ENCODE data around the gene DYNC1LI1.
"Not testable (repeated sequence)": the region's sequence is repeated elsewhere in the genome, so short reads cannot be mapped to it uniquely, and the experiment has no call there.

DYNC1LI1 gene

GRCh38 chr3:32578669-32579068 is 8.0 kb upstream of the DYNC1LI1 start:
- not testable (repeated sequence) for DNase-seq

- DNase-seq, result no peak
Measured at GRCh38 chr3:32577581-32578556, 7.2 kb upstream of the DYNC1LI1 start.

GRCh38 chr3:32577174-32577573 is 6.5 kb upstream of the DYNC1LI1 start:
- DNase-seq, result no peak

GRCh38 chr3:32575451-32576113 is 4.9 kb upstream of the DYNC1LI1 start:
- DNase-seq, result no peak

- DNase-seq, result no peak
Measured at GRCh38 chr3:32571192-32571485, 481 bp upstream of the DYNC1LI1 start.

GRCh38 chr3:32569540-32570420 is 878 bp downstream of the DYNC1LI1 start:
- peak; percentile 5 for DNase-seq

DNA sequence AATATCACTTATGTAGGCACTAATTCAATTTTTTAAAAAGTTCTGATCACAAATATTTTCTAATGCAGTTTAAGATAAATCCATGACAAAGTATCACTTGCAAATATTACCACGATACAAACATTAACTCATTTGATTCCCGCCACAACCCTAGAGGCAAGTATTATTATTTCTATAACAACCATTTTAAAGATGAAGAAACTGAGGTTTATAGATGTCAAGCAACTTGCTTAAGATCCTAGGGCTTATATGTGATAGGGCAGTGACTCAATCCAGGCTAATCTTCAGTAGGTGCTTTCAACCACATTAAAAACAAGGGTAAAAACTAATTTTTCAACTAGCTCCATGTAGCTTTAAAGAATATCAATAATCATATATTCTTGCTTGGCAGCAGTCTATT is 1.7 kb downstream of the DYNC1LI1 start:
- no peak for DNase-seq

DNA sequence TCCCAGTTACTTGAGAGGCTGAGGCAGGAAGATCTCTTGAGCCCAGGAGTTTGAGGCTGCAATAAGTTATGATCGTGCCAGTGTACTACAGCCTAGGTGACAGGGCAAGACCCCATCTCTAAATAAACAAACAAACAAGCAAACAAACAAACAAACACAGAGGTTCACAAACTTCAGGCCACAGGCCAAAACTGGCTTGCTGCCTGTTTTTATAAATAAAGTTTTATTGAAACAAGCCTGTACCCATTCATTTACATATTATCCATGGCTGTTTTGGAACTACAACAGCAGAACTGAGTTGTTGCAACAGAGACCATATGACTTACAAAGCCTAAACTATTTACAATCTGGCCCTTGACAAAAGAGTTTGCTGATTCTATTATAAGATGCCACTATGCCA is 6.5 kb downstream of the DYNC1LI1 start:
- DNase-seq, result no peak

GRCh38 chr3:32562640-32563039 is 8.0 kb downstream of the DYNC1LI1 start:
- DNase-seq, result no peak

DNA sequence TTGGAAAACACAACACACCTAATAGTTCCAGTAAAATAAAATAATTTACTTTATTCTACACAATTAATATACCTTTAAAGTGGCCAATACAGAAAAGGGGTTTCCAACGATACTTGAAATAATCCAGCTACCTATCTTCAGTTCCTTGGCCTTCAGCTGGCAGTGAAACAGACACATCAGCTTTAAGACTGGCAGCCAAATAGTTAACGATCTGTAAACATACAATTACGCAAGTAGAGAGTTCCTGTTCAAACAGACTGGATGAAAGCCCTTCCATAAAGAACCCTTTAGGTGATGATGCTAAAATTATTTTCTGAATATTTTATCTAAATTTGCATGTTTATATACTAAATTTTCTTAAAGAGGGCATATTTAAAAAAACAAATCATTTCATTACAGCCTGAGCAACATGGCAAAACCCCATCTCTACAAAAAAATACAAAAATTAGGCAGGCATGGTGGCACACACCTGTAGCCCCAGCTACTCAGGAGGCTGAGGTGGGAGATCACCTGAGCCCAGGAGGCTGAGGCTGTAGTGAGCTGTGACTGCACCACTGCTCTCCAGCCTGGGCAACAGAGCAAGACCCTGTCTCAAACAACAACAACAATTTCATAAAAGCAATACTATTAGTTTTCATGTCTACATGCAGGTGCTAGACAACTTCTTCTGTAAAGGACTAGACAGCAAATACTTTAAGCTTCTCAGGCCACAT is 12.9 kb downstream of the DYNC1LI1 start:
- DNase-seq, result no peak

- no peak for DNase-seq
Measured at GRCh38 chr3:32556332-32556731, 14.3 kb downstream of the DYNC1LI1 start.

- DNase-seq, result no peak
Measured at GRCh38 chr3:32553973-32554372, 16.7 kb downstream of the DYNC1LI1 start.

- DNase-seq, result no peak
Measured at GRCh38 chr3:32553459-32553858, 17.2 kb downstream of the DYNC1LI1 start.

DNA sequence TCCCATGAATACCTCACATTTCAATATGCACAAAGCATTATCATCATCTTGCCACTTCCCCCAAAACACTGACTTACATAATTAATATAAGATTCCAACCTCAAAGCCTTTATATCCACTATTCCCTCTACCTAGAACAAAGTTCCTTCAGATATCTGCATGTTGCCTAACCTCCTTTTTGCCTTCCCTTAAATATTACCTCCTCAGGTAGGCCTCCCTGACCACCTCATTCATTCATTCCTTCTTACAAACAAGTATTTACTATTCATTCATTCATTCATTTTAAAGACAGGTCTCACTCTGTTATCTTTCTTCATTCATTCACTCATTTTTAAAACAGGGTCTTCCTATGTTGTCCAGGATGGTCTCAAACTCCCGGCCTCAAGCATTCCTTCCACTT is 18.6 kb downstream of the DYNC1LI1 start:
- DNase-seq, result no peak

DNA sequence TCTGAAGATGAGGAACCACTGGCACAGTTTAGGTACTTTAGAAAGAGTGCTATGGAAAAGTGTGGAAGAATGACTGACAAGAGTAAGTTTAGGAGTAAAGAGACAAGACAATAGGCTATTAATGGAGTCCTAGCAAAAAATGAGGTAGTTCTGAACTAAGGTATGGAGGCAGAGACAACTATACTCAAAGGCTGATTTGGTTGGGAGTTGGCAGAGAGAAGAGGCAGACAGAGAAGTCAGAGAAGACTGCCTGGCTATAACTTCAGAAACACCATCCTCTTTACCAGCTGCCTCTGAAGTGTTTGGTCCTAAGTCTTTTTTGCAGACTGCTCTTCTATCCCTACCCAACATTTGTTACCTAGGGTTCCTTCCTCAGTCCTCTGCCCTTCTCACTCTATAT is 19.2 kb downstream of the DYNC1LI1 start:
- no peak for DNase-seq

GRCh38 chr3:32551087-32551486 is 19.6 kb downstream of the DYNC1LI1 start:
- no peak for DNase-seq

- no peak for DNase-seq
Measured at GRCh38 chr3:32545305-32545704, 25.4 kb downstream of the DYNC1LI1 start.

GRCh38 chr3:32544894-32545293 is 25.8 kb downstream of the DYNC1LI1 start:
- no peak for DNase-seq

GRCh38 chr3:32542807-32543206 is 27.9 kb downstream of the DYNC1LI1 start:
- no peak for DNase-seq

DNA sequence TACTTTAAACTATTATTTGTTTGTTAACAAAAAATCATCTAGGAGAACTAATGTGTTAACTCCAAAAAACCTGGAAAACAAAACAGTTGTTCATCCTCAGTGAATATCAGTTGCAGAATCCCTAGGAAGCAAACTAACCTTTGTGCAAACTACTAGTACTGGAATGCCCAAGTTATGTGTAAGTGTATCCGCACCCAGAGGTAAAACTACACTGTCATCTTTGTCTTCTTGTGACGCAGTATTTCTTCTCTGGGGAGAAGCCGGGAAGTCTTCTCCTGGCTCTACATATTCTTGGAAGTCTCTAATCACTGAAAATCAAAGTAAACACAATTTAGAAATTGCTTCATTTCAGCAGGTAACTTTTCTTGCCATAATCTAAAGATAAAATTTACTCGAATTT is 29.8 kb downstream of the DYNC1LI1 start:
- no peak for DNase-seq

- no peak for DNase-seq
Measured at GRCh38 chr3:32532434-32532833, 38.2 kb downstream of the DYNC1LI1 start.

DNA sequence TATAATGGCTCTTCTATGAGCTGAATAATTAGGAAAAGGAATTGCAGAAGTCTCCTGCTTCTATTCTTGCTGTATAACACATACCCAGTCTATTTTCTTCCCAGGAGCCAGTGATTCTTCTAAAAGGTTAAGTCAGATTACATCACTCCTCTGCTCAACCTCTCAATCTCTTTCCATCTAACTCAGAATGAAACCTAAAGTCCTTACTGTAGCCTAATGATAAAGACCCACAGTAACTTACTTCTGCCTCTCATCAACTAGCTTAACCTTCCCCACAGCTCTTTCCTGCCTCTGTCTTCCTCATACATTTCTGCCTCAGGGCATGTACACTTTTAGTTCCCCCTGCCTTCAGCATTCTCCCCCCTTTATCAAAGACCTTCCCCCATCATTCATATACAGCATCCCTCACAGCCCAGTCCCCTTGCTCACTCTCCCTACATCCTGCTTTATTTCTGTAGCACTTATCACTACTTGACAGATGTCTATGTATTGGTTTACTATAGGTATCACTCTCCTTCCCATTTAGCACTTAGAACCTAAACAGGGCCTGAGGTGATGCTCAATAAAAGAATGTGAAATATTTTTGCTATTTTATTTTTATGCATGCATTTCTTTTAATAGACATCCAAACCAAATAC is 39.5 kb downstream of the DYNC1LI1 start:
- DNase-seq, result no peak
